H1 (cell line): ENCODE results near the gene CKS1B. TPM values are rescaled to one million over a fixed set of nuclear protein-coding genes. Genes with fewer than 3 reads are reported as not detected.

ENCODE experiments used
- CTCF ChIA-PET: fragments of 300-600 bp; sonication (Branson Sonifier 250); formaldehyde crosslinking; loops from one replicate; lab custom pipeline; 2021; ENCODE audit not compliant: partially characterized antibody; lab: Charles Lee
- POLR2A ChIA-PET: fragments of 300-600 bp; sonication (Branson Sonifier 250); formaldehyde crosslinking; loops from one replicate; lab custom pipeline; 2021; ENCODE audit warnings: inconsistent platforms; ENCODE audit not compliant: partially characterized antibody; lab: Charles Lee
- DNase-seq, 2 experiments: peaks; one replicate each; pipeline versions ENCODE4 v3.0.0 to v3.0.0-alpha.2; 2010 to 2022; ENCODE audit warnings: low spot score in 2 of 2, low read depth in 1 of 2, mixed read lengths in 1 of 2
- FAIRE-seq: peaks from 2 replicates; lab custom pipeline; 2011; peaks lifted over from hg19 to GRCh38; lab: Jason Lieb, UNC
- H2AFZ ChIP-seq: 2 replicates; pipeline ENCODE4 v1.8.1; 2012; ENCODE audit warnings: low read length, inconsistent platforms
- H2AK5ac ChIP-seq: 2 replicates; pipeline ENCODE4 v1.6.1; 2013; ENCODE audit warnings: low read depth, low read length
- H2BK120ac ChIP-seq: replicated peaks from 2 replicates; pipeline ENCODE3; 2013; ENCODE audit warnings: low read depth, low read length, inconsistent platforms
- H2BK12ac ChIP-seq: 2 replicates; pipeline ENCODE4 v1.6.1; 2013; ENCODE audit warnings: low read depth, low read length
- H2BK15ac ChIP-seq: 2 replicates; pipeline ENCODE4 v1.6.1; 2013; ENCODE audit warnings: low read length
- H2BK20ac ChIP-seq: 2 replicates; pipeline ENCODE4 v1.6.1; 2013; ENCODE audit warnings: low read length
- H2BK5ac ChIP-seq: 2 replicates; pipeline ENCODE4 v1.6.1; 2013; ENCODE audit warnings: low read depth, low read length
- H3K14ac ChIP-seq: 2 replicates; pipeline ENCODE4 v1.6.1; 2013; ENCODE audit warnings: inconsistent platforms; ENCODE audit not compliant: insufficient read length
- H3K18ac ChIP-seq: 2 replicates; pipeline ENCODE4 v1.6.1; 2013; ENCODE audit warnings: low read length; ENCODE audit errors: extremely low read depth
- H3K23ac ChIP-seq: 2 replicates; pipeline ENCODE4 v1.6.1; 2013; ENCODE audit warnings: inconsistent platforms; ENCODE audit not compliant: insufficient read length
- H3K23me2 ChIP-seq: 2 replicates; pipeline ENCODE4 v1.6.1; 2013; ENCODE audit warnings: low read depth, low read length
- H3K27ac ChIP-seq: 2 replicates; pipeline ENCODE4 v1.6.1; 2011; ENCODE audit warnings: low read depth, low read length, inconsistent platforms
- H3K27me3 ChIP-seq, 4 experiments: replicated peaks in 1 of 4; 1 replicate in 1 of 4; 2 replicates in 3 of 4; pipeline versions ENCODE4 v1.6.1 to v1.8.1; 2011 to 2013; ENCODE audit warnings: low read length in 3 of 4, mild to moderate bottlenecking in 3 of 4, inconsistent platforms in 2 of 4, mixed read lengths in 2 of 4, moderate library complexity in 1 of 4; ENCODE audit not compliant: control insufficient read depth in 3 of 4, insufficient read depth in 3 of 4; ENCODE audit errors: extremely low read depth in 1 of 4
- H3K36me3 ChIP-seq, 4 experiments: 2 replicates each; pipeline versions ENCODE4 v1.6.1 to v1.8.1; 2011 to 2013; ENCODE audit warnings: mild to moderate bottlenecking in 4 of 4, low read length in 3 of 4, moderate library complexity in 2 of 4, control low read depth in 1 of 4, inconsistent platforms in 1 of 4; ENCODE audit not compliant: insufficient read depth in 4 of 4, control insufficient read depth in 2 of 4
- H3K4ac ChIP-seq: replicated peaks from 2 replicates; pipeline ENCODE3; 2013; ENCODE audit warnings: low read length, low read depth, mixed read lengths, inconsistent platforms; ENCODE audit not compliant: insufficient read length
- H3K4me1 ChIP-seq, 4 experiments: replicated peaks in 1 of 4; 1 replicate in 1 of 4; 2 replicates in 3 of 4; pipeline versions ENCODE4 v1.6.1 to v1.8.1; 2011 to 2013; ENCODE audit warnings: low read length in 3 of 4, inconsistent platforms in 2 of 4, mixed read lengths in 1 of 4; ENCODE audit not compliant: insufficient read depth in 4 of 4, control insufficient read depth in 3 of 4
- H3K4me2 ChIP-seq, 2 experiments: 2 replicates each; pipeline versions ENCODE4 v1.6.1 to v1.8.1; 2011 to 2013; ENCODE audit warnings: low read depth in 2 of 2, low read length in 2 of 2, control low read depth in 1 of 2, inconsistent platforms in 1 of 2, mild to moderate bottlenecking in 1 of 2; ENCODE audit not compliant: insufficient read depth in 1 of 2
- H3K4me3 ChIP-seq, 4 experiments: fragments of 200-600, 300-600 bp in 1 of 4; sonication (generic), shearing (Covaris generic), sonication (Bioruptor Twin) in 1 of 4; 2 replicates each; pipeline versions ENCODE4 v1.5.1 to v1.8.1; 2011 to 2016; ENCODE audit warnings: low read length in 4 of 4, low read depth in 3 of 4, control low read depth in 2 of 4, inconsistent platforms in 2 of 4, mild to moderate bottlenecking in 2 of 4, mixed read lengths in 1 of 4, moderate library complexity in 1 of 4; ENCODE audit not compliant: insufficient read depth in 2 of 4; ENCODE audit errors: extremely low read depth in 1 of 4
- H3K56ac ChIP-seq: replicated peaks from 2 replicates; pipeline ENCODE3; 2013; ENCODE audit warnings: low read depth, mild to moderate bottlenecking, mixed read lengths, low read length, inconsistent platforms; ENCODE audit not compliant: insufficient read length
- H3K79me1 ChIP-seq: 2 replicates; pipeline ENCODE4 v1.6.1; 2013; ENCODE audit warnings: low read depth, low read length, control low read depth
- H3K79me2 ChIP-seq, 2 experiments: 2 replicates each; pipeline versions ENCODE4 v1.6.1 to v1.8.1; 2012 to 2013; ENCODE audit warnings: low read length in 2 of 2, mild to moderate bottlenecking in 2 of 2, inconsistent platforms in 1 of 2; ENCODE audit not compliant: insufficient read depth in 2 of 2, control insufficient read depth in 1 of 2
- H3K9ac ChIP-seq, 4 experiments: replicated peaks in 1 of 4; 1 replicate in 1 of 4; 2 replicates in 3 of 4; pipeline versions ENCODE4 v1.6.1 to v1.8.1; 2011 to 2013; ENCODE audit warnings: low read depth in 3 of 4, low read length in 3 of 4, control low read depth in 2 of 4, mild to moderate bottlenecking in 2 of 4, moderate library complexity in 2 of 4, inconsistent platforms in 1 of 4; ENCODE audit errors: extremely low read depth in 1 of 4
- H3K9me3 ChIP-seq, 2 experiments: 2 replicates each; pipeline versions ENCODE4 v1.6.1 to v1.8.1; 2012 to 2013; ENCODE audit warnings: mild to moderate bottlenecking in 2 of 2, moderate library complexity in 2 of 2, control low read depth in 1 of 2, inconsistent platforms in 1 of 2, low read depth in 1 of 2, low read length in 1 of 2, mixed read lengths in 1 of 2; ENCODE audit not compliant: insufficient read depth in 2 of 2
- H4K20me1 ChIP-seq, 2 experiments: replicated peaks in 1 of 2; 2 replicates each; pipeline versions ENCODE3 to v1.8.1; 2011 to 2013; ENCODE audit warnings: inconsistent platforms in 2 of 2, low read length in 2 of 2, mild to moderate bottlenecking in 1 of 2; ENCODE audit not compliant: insufficient read depth in 2 of 2, control insufficient read depth in 1 of 2
- H4K5ac ChIP-seq: 2 replicates; pipeline ENCODE4 v1.6.1; 2013; ENCODE audit warnings: low read length, low read depth, mixed read lengths, inconsistent platforms; ENCODE audit not compliant: insufficient read length
- H4K8ac ChIP-seq: 2 replicates; pipeline ENCODE4 v1.8.0; 2013; ENCODE audit warnings: mild to moderate bottlenecking, moderate library complexity, low read length, inconsistent platforms; ENCODE audit not compliant: insufficient read depth; ENCODE audit errors: extremely low read depth
- H4K91ac ChIP-seq: replicated peaks from 2 replicates; pipeline ENCODE3; 2013; ENCODE audit warnings: low read length, mixed read lengths, inconsistent platforms; ENCODE audit not compliant: insufficient read length
- ASH2L ChIP-seq: fragments of 200-600, 300-600 bp; sonication (generic); IDR thresholded peaks from one replicate; pipeline ENCODE4 v1.7.1; 2017; ENCODE audit warnings: low read length
- BCL11A ChIP-seq, 2 experiments: IDR thresholded peaks; one replicate each; pipeline ENCODE4 v1.6.1; 2011; ENCODE audit warnings: low read depth in 2 of 2, low read length in 2 of 2, mild to moderate bottlenecking in 2 of 2
- EZH2 ChIP-seq: fragments of 200-600 bp; sonication (generic); IDR thresholded peaks from 2 replicates; pipeline ENCODE4 v1.7.1; 2012; ENCODE audit warnings: low read depth, mild to moderate bottlenecking, moderate library complexity, low read length, inconsistent platforms; ENCODE audit not compliant: severe bottlenecking
- FOSL1 ChIP-seq: IDR thresholded peaks from 2 replicates; pipeline ENCODE4 v1.6.1; 2011; ENCODE audit warnings: mild to moderate bottlenecking, low read depth, low read length, moderate library complexity; ENCODE audit not compliant: insufficient read depth
- PHF8 ChIP-seq: fragments of 200-600 bp; sonication (generic); conservative IDR thresholded peaks from 2 replicates; pipeline ENCODE4 v1.7.1; 2012; ENCODE audit warnings: low read depth, mild to moderate bottlenecking, inconsistent platforms, low read length, moderate library complexity
- SIX5 ChIP-seq: IDR thresholded peaks from 2 replicates; pipeline ENCODE4 v1.6.1; 2011; ENCODE audit warnings: mild to moderate bottlenecking, low read depth, low read length
- TBP ChIP-seq: IDR thresholded peaks from 2 replicates; pipeline ENCODE4 v1.6.1; 2011; ENCODE audit warnings: low read depth, low read length, improper control_type of control experiment
- WGBS, 2 experiments: shearing (Covaris generic) in 1 of 2; methylation state at CpG; one replicate each; pipeline versions ENCODE4 v1.1.6 to v1.1.7; 2013 to 2015; ENCODE audit warnings: low lambda C conversion rate in 2 of 2, mixed read lengths in 2 of 2, inconsistent platforms in 1 of 2, low coverage in 1 of 2, missing lambda C conversion rate in 1 of 2; ENCODE audit not compliant: insufficient replicate concordance in 2 of 2, insufficient coverage in 1 of 2, insufficient read length in 1 of 2; ENCODE audit errors: extremely low coverage in 1 of 2, missing lambda C conversion rate in 1 of 2; 5-methylcytosine and 5-hydroxymethylcytosine counted together
- long read RNA-seq, 2 experiments: library from RNA in 1 of 2; library from capped mRNA in 1 of 2; stranded (forward); transcript quantifications; one replicate each; pipeline ENCODE4 v2.0.0, GENCODE V29; 2021; ENCODE audit warnings: inconsistent platforms in 1 of 2
- polyA minus RNA-seq, 3 experiments: library from RNA; depleted of rRNA, polyadenylated mRNA; stranded (reverse); fragments of >200 nt; gene quantifications; 1 replicate in 2 of 3; 2 replicates in 1 of 3; pipeline ENCODE4 v1.2.3, GENCODE V29; 2011
- polyA plus RNA-seq, 7 experiments: library from polyadenylated mRNA; depleted of rRNA in 3 of 7; stranded (reverse) in 5 of 7; unstranded in 2 of 7; fragments of >200 nt in 5 of 7; fragments of 200-250 nt in 2 of 7; gene quantifications; 1 replicate in 5 of 7; 2 replicates in 1 of 7; 4 replicates in 1 of 7; pipeline versions ENCODE4 v1.2.1 to v1.2.3, GENCODE V29; 2011 to 2013; ENCODE audit warnings: missing spikeins in 2 of 7, mixed read lengths in 2 of 7
- total RNA-seq: library from RNA; stranded (reverse); fragmentation: NEBNext Ultra II Directional; extraction: Animal tissue kit (Norgen Biotek cat#: 25700); gene quantifications from 2 replicates; pipeline ENCODE4 v1.2.1, GENCODE V29; 2021

The CKS1B gene
- total RNA-seq (284 and 294 TPM in 2 replicates), polyA plus RNA-seq (2011; rRNA removed) (801 and 1,025 TPM in 2 replicates), polyA minus RNA-seq (2011; rRNA and poly(A)+ RNA removed) (354 and 434 TPM in 2 replicates)
- polyA plus RNA-seq (2011; cell fraction: cytosol; rRNA removed), result 668 TPM
- 301 TPM for polyA plus RNA-seq (2011; cell fraction: nucleus; rRNA removed)
- polyA plus RNA-seq (2012, experiment 1 of 2), result 458 to 597 TPM (median 493 TPM) in 4 replicates
- polyA plus RNA-seq (2012, experiment 2 of 2), result 299 TPM
- 459 TPM for polyA plus RNA-seq (2013, experiment 1 of 2)
- 480 TPM for polyA plus RNA-seq (2013, experiment 2 of 2)
- 129 TPM for polyA minus RNA-seq (2011; cell fraction: cytosol; rRNA and poly(A)+ RNA removed)
- polyA minus RNA-seq (2011; cell fraction: nucleus; rRNA and poly(A)+ RNA removed), result 123 TPM
- long read RNA-seq, experiment 1, transcript CKS1B-201 (3 exons, 759 nt), result major isoform, 248 of 330 reads
- long read RNA-seq, experiment 1, transcript CKS1B-204 (2 exons, 1,166 nt), result minor isoform, 6 of 330 reads
- long read RNA-seq, experiment 1, transcript CKS1B-203 (3 exons, 912 nt), result minor isoform, 12 of 330 reads
- long read RNA-seq, experiment 1, partial matches to known transcripts, result 0 of 330 reads
- long read RNA-seq, experiment 1, other reads (novel, unspliced or antisense), result 64 of 330 reads
- long read RNA-seq, experiment 2, transcript CKS1B-203 (3 exons, 912 nt), result minor isoform, 25 of 256 reads
- long read RNA-seq, experiment 2, transcript CKS1B-201 (3 exons, 759 nt), result major isoform, 223 of 256 reads
- long read RNA-seq, experiment 2, partial matches to known transcripts, result 0 of 256 reads
- long read RNA-seq, experiment 2, other reads (novel, unspliced or antisense), result 4 of 256 reads

GRCh38 chr1:154974102-154974807 is at the start of gene CKS1B:
Gene CKS1B, plus strand, starts transcription at chr1:154974681. Its CDS starts 65 bp downstream, at chr1:154974746.
- DNase-seq, result peak; percentile 91 to 98
- H3K9ac ChIP-seq, result peak within 1 kb of the TSS; percentile 85 to 98 (median 86)
- peak within 1 kb of the TSS; percentile 84 for H4K91ac ChIP-seq
- peaks cover under 1 to 8% of the 10 kb centered on the region in 2 experiments for H4K20me1 ChIP-seq
- H3K79me2 ChIP-seq, result peaks cover 24 to 54% of the 10 kb centered on the region in 2 experiments
- peak within 1 kb of the TSS; percentile 98 for H3K18ac ChIP-seq
- H3K36me3 ChIP-seq, result peaks cover 4 to 12% (median 10%) of the 10 kb centered on the region in 4 experiments
- H3K4me1 ChIP-seq, result peaks cover 3 to 13% (median 11%) of the 10 kb centered on the region in 4 experiments; a peak in 6 of 7 replicates
- FAIRE-seq, result peak; percentile 89
- H2AK5ac ChIP-seq, result peak within 1 kb of the TSS; percentile 56
- H2BK15ac ChIP-seq, result peak within 1 kb of the TSS; percentile 98; the same call in 1 of the 2 replicates
- no peaks in the 10 kb centered on the region for H3K27me3 ChIP-seq
- no peaks in the 10 kb centered on the region for H3K9me3 ChIP-seq
- peak within 1 kb of the TSS; percentile 59 for H3K56ac ChIP-seq
- peak within 1 kb of the TSS; percentile 84 for H3K14ac ChIP-seq
- ChIA-PET CTCF (interaction anchor here (1.0 to 20.6 kb wide), 7 partner anchors 9 to 137 kb away, joined by 3 to 334 read pairs (median 3); partner anchors contain the start of genes FLAD1 and LENEP), POLR2A (interaction anchor here (0.6 to 42.8 kb wide), 16 partner anchors 7 to 168 kb away, joined by 3 to 702 read pairs (median 4); partner anchors contain the start of genes ADAM15, EFNA3, FLAD1 and LENEP)
- WGBS, 2 experiments, result 1% methylated on average over 43 of the region's 47 CpGs; no CpG with 5 or more reads in 1 of the 2 experiments
- H3K23me2 ChIP-seq, result peaks cover 26% of the 10 kb centered on the region
- H3K79me1 ChIP-seq, result peaks cover 3% of the 10 kb centered on the region; the same call in 1 of the 2 replicates
- H2BK12ac ChIP-seq, result peak within 1 kb of the TSS; percentile 93
- peak within 1 kb of the TSS; percentile 78 to 94 for H3K4me2 ChIP-seq
- H3K4me3 ChIP-seq, result peak within 1 kb of the TSS; percentile 87 to 99 (median 96)
- no peak within 1 kb of the TSS; the same call in 1 of the 2 replicates for H2AFZ ChIP-seq
- peak within 1 kb of the TSS; percentile 85; the same call in 1 of the 2 replicates for H4K8ac ChIP-seq
- H3K27ac ChIP-seq, result peak within 1 kb of the TSS; percentile 95
- H3K4ac ChIP-seq, result peak within 1 kb of the TSS; percentile 42
- H4K5ac ChIP-seq, result peak within 1 kb of the TSS; percentile 94
- peak within 1 kb of the TSS; percentile 25 for H2BK120ac ChIP-seq
- no peak within 1 kb of the TSS for H3K23ac ChIP-seq
- H2BK20ac ChIP-seq, result no peak within 1 kb of the TSS; the same call in 1 of the 2 replicates
- H2BK5ac ChIP-seq, result peak within 1 kb of the TSS; percentile 99
- TF ChIP-seq PHF8, result peak; percentile 80
- TF ChIP-seq TBP, result peak; percentile 63
- no peak for TF ChIP-seq BCL11A (IDR thresholded peaks at IDR 0.05; ENCODE audit: low read depth in 2 of 2, low read length in 2 of 2)
- TF ChIP-seq ASH2L, result peak; percentile 76
- no peak for TF ChIP-seq SIX5
- no peak for TF ChIP-seq EZH2
- TF ChIP-seq FOSL1, result no peak
